Spleen (tissue), 11 donors: ENCODE data around the gene TNFAIP3. TPM values are rescaled to one million over a fixed set of nuclear protein-coding genes. Genes with fewer than 3 reads are reported as not detected.

Experiments used
- DNase-seq: peaks from one replicate; pipeline ENCODE4 v3.0.0-alpha.2; 2020
- H3K27ac ChIP-seq, 8 donors: fragments of 200-600 bp; sonication (generic) in 7 of 8; 1 replicate in 4 of 8; 2 replicates in 4 of 8; pipeline versions ENCODE4 v1.5.0 to v1.8.0; 2016 to 2021; ENCODE audit warnings: inconsistent platforms in 4 of 8, mild to moderate bottlenecking in 4 of 8, moderate library complexity in 1 of 8
- H3K27me3 ChIP-seq, 7 donors: fragments of 200-600 bp; sonication (generic) in 6 of 7; replicated peaks in 1 of 7; 1 replicate in 4 of 7; 2 replicates in 3 of 7; pipeline versions ENCODE4 v1.5.0 to v1.8.0; 2016 to 2021; ENCODE audit warnings: inconsistent platforms in 3 of 7, mild to moderate bottlenecking in 1 of 7
- H3K36me3 ChIP-seq, 6 donors: fragments of 200-600 bp; sonication (generic) in 5 of 6; 1 replicate in 4 of 6; 2 replicates in 2 of 6; pipeline versions ENCODE4 v1.5.0 to v1.8.0; 2016 to 2021; ENCODE audit warnings: inconsistent platforms in 2 of 6
- H3K4me1 ChIP-seq, 6 donors: fragments of 200-600 bp; sonication (generic) in 5 of 6; 1 replicate in 3 of 6; 2 replicates in 3 of 6; pipeline versions ENCODE4 v1.5.0 to v1.8.0; 2016 to 2021; ENCODE audit warnings: inconsistent platforms in 3 of 6
- H3K4me3 ChIP-seq, 8 donors: fragments of 200-600 bp; sonication (generic) in 7 of 8; 1 replicate in 4 of 8; 2 replicates in 4 of 8; pipeline versions ENCODE4 v1.5.0 to v1.8.0; 2016 to 2021; ENCODE audit warnings: inconsistent platforms in 4 of 8, mild to moderate bottlenecking in 4 of 8, moderate library complexity in 2 of 8
- H3K9me3 ChIP-seq, 8 donors: fragments of 200-600 bp; sonication (generic) in 7 of 8; 1 replicate in 4 of 8; 2 replicates in 4 of 8; pipeline versions ENCODE4 v1.5.0 to v1.8.0; 2016 to 2021; ENCODE audit warnings: inconsistent platforms in 4 of 8
- POLR2A ChIP-seq, 3 donors: fragments of 450-650 bp; IDR thresholded peaks; one replicate each; pipeline ENCODE4 v1.5.1; 2017; ENCODE audit warnings: antibody characterized with exemption in 3 of 3, mild to moderate bottlenecking in 1 of 3
- POLR2AphosphoS5 ChIP-seq, 3 donors: sonication (generic); formaldehyde crosslinking; IDR thresholded peaks; one replicate each; pipeline ENCODE4 v1.5.1; 2017; ENCODE audit warnings: antibody characterized with exemption in 3 of 3
- WGBS, 5 donors: extraction: QIAGEN DNeasy Blood & Tissue Kit in 3 of 5; methylation state at CpG; one replicate each; pipeline versions ENCODE4 v1.1.5 to v1.1.7; 2013 to 2018; 5-methylcytosine and 5-hydroxymethylcytosine counted together
- intact Hi-C: fragments of 100-400 bp; cut with DNase I; formaldehyde crosslinking; loops from one replicate; pipeline ENCODE4 v1.15.0; 2023; ENCODE audit warnings: low total_unique reads
- polyA plus RNA-seq, 3 donors: library from polyadenylated mRNA; stranded (reverse); fragments of 200-250 nt; gene quantifications; one replicate each; pipeline ENCODE4 v1.2.1, GENCODE V29; 2013
- total RNA-seq, 7 donors: library from RNA; depleted of rRNA in 3 of 7; stranded (reverse); fragments of >200 nt in 3 of 7; fragmentation: NEBNext Ultra II Directional in 4 of 7; extraction: Animal tissue kit (Norgen Biotek cat#: 25700) in 4 of 7; gene quantifications; one replicate each; pipeline versions ENCODE4 v1.1.0 to v1.2.1, GENCODE V29; 2016 to 2021
- TF ChIP-seq, protein P1 (sequence below), 11 experiments: fragments of 200-600 bp in 7 of 11; fragments of 450-650 bp in 4 of 11; sonication (generic) in 4 of 11; IDR thresholded peaks in 8 of 11; conservative IDR thresholded peaks in 3 of 11; 1 replicate in 7 of 11; 2 replicates in 4 of 11; pipeline versions ENCODE4 v1.4.0 to v1.8.0; 2016 to 2021; ENCODE audit warnings: antibody characterized with exemption in 11 of 11, inconsistent platforms in 4 of 11, mild to moderate bottlenecking in 1 of 11
- donor health status: healthy with polysubstance abuse.
- donor health status: DM: no; HTN: no; CAD: no; lungs with moderate emphysema.
- donor health status: DM: no; HTN: no; CAD: no.
- donor health status: Bipolar disorder and iron deficiency.
- donor health status: healthy.
- donor health status: DM: no; HTN: no; CAD: no.
- donor health status: DM: yes; HTN: yes; CAD: no.

Gene TNFAIP3
- total and polyA plus RNA-seq, 10 donors: 23.2 to 133 (median 51.7) TPM

GRCh38 chr6:137850816-137851602, 16.1 kb upstream of the TNFAIP3 start:
- Histone ChIP-seq H3K4me3 (no peak overlapping the region), H3K36me3 (peaks cover 0 to under 1% (median 0%) of the 10 kb centered on the region in 6 donors), H3K9me3 (peaks cover 0 to 3% (median 0%) of the 10 kb centered on the region in 8 donors), H3K27ac (no peak overlapping the region), H3K27me3 (no peaks in the 10 kb centered on the region), H3K4me1 (peaks cover 0 to 28% (median 6%) of the 10 kb centered on the region in 6 donors)
- no peak for DNase-seq
- intact Hi-C loops: no loop called here
- 84 to 91% (median 87%) methylated on average over 4 of the region's 4 CpGs for WGBS, 5 donors
- TF ChIP-seq POLR2A (IDR thresholded peaks at IDR 0.05) (no peak), POLR2AphosphoS5 (IDR thresholded peaks at IDR 0.05) (no peak)
- TF ChIP-seq, protein P1, sequence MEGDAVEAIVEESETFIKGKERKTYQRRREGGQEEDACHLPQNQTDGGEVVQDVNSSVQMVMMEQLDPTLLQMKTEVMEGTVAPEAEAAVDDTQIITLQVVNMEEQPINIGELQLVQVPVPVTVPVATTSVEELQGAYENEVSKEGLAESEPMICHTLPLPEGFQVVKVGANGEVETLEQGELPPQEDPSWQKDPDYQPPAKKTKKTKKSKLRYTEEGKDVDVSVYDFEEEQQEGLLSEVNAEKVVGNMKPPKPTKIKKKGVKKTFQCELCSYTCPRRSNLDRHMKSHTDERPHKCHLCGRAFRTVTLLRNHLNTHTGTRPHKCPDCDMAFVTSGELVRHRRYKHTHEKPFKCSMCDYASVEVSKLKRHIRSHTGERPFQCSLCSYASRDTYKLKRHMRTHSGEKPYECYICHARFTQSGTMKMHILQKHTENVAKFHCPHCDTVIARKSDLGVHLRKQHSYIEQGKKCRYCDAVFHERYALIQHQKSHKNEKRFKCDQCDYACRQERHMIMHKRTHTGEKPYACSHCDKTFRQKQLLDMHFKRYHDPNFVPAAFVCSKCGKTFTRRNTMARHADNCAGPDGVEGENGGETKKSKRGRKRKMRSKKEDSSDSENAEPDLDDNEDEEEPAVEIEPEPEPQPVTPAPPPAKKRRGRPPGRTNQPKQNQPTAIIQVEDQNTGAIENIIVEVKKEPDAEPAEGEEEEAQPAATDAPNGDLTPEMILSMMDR (IDR thresholded peaks at IDR 0.05 in 8 of 11, conservative IDR thresholded peaks at IDR 0.05 in 3 of 11): no peak

DNA sequence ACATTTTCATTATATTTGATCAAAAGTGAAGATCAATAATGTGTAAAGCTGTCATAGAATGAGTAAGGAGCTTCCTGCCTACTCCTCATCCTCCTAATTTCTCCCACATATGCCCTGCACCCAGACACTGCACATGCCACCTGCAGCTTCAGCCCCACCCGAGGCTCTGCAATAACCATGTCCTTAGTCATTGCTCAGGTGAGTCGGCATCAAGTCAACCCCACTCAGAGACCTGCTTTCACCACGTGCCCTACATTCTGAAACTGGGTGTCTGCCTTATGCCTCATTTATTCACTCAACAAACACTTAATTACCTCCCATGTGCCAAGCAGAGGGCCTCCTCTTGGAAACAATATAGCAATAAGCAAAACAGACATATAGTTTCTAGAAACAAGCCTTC, 15.4 kb upstream of the TNFAIP3 start:
- no peak for DNase-seq
- H3K9me3 ChIP-seq: peaks cover 0 to 9% (median 0%) of the 10 kb centered on the region in 8 donors
- intact Hi-C loops: no loop called here
- TF ChIP-seq POLR2AphosphoS5 (IDR thresholded peaks at IDR 0.05) (no peak), POLR2A (IDR thresholded peaks at IDR 0.05) (no peak)
- TF ChIP-seq, protein P1 (IDR thresholded peaks at IDR 0.05 in 8 of 11, conservative IDR thresholded peaks at IDR 0.05 in 3 of 11): no peak
- no peaks in the 10 kb centered on the region for H3K27me3 ChIP-seq
- WGBS, 5 donors: 75 to 94% (median 82%) methylated on average over 3 of the region's 3 CpGs
- H3K27ac ChIP-seq: no peak overlapping the region
- H3K4me3 ChIP-seq: no peak overlapping the region
- peaks cover 0 to 22% (median 3%) of the 10 kb centered on the region in 6 donors for H3K4me1 ChIP-seq
- H3K36me3 ChIP-seq: peaks cover 0 to 7% (median 0%) of the 10 kb centered on the region in 6 donors

GRCh38 chr6:137852346-137852745, 14.7 kb upstream of the TNFAIP3 start:
- intact Hi-C loops: no loop called here
- peaks cover 0 to 16% (median 2%) of the 10 kb centered on the region in 6 donors for H3K4me1 ChIP-seq
- H3K9me3 ChIP-seq: peaks cover 0 to 9% (median 0%) of the 10 kb centered on the region in 8 donors
- H3K27me3 ChIP-seq: no peaks in the 10 kb centered on the region
- WGBS, 5 donors: 83 to 90% (median 85%) methylated on average over 3 of the region's 3 CpGs
- no peak for DNase-seq
- H3K27ac ChIP-seq: no peak overlapping the region
- TF ChIP-seq POLR2AphosphoS5 (IDR thresholded peaks at IDR 0.05): no peak
- no peak for TF ChIP-seq POLR2A (IDR thresholded peaks at IDR 0.05)
- TF ChIP-seq, protein P1 (IDR thresholded peaks at IDR 0.05 in 8 of 11, conservative IDR thresholded peaks at IDR 0.05 in 3 of 11): no peak
- no peak overlapping the region for H3K4me3 ChIP-seq
- peaks cover 0 to 11% (median 0%) of the 10 kb centered on the region in 6 donors for H3K36me3 ChIP-seq

- WGBS, 5 donors: 86 to 97% (median 92%) methylated on average over 1 of the region's 1 CpG
- Histone ChIP-seq H3K27me3 (no peaks in the 10 kb centered on the region), H3K4me1 (peaks cover 0 to 16% (median 2%) of the 10 kb centered on the region in 6 donors), H3K9me3 (peaks cover 0 to 9% (median 0%) of the 10 kb centered on the region in 8 donors), H3K27ac (no peak overlapping the region), H3K4me3 (no peak overlapping the region), H3K36me3 (peaks cover 0 to 15% (median 0%) of the 10 kb centered on the region in 6 donors)
- intact Hi-C loops: no loop called here
- no peak for DNase-seq
- TF ChIP-seq POLR2A (IDR thresholded peaks at IDR 0.05) (no peak), POLR2AphosphoS5 (IDR thresholded peaks at IDR 0.05) (no peak)
- TF ChIP-seq, protein P1 (IDR thresholded peaks at IDR 0.05 in 8 of 11, conservative IDR thresholded peaks at IDR 0.05 in 3 of 11): no peak
These were observed 14.2 kb upstream of the TNFAIP3 start for GRCh38 chr6:137852811-137853210.
